Measurements from ENCODE around the gene SLFN12. TPM values are rescaled to one million over a fixed set of nuclear protein-coding genes. Genes with fewer than 3 reads are reported as not detected.
"Not testable (repeated sequence)": the region's sequence is repeated elsewhere in the genome, so short reads cannot be mapped to it uniquely, and the experiment has no call there.

The SLFN12 gene
- polyA plus RNA-seq, 1 experiment: 36.1 TPM

- Histone ChIP-seq H3K27me3 (ENCODE audit: control insufficient read depth, insufficient read depth, low read length) (peaks cover 11% of the 10 kb centered on the region), H3K27ac (ENCODE audit: low read depth, low read length) (no peak overlapping the region), H3K9me3 (ENCODE audit: control insufficient read depth, insufficient read depth, low read length) (no peaks in the 10 kb centered on the region), H3K4me3 (ENCODE audit: low read depth, low read length) (no peak overlapping the region)
- ChIA-PET CTCF (no interaction called here), POLR2A (no interaction called here)
- no peak for DNase-seq (ENCODE audit: low read depth, low spot score)
- TF ChIP-seq CTCF (IDR thresholded peaks at IDR 0.05; ENCODE audit: low read depth, low read length): no peak
Observed at GRCh38 chr17:35467824-35468223, 35.5 kb upstream of the SLFN12 start.

- Histone ChIP-seq H3K27me3 (ENCODE audit: control insufficient read depth, insufficient read depth, low read length) (peaks cover 30% of the 10 kb centered on the region), H3K4me3 (ENCODE audit: low read depth, low read length) (no peak overlapping the region), H3K9me3 (ENCODE audit: control insufficient read depth, insufficient read depth, low read length) (peaks cover 6% of the 10 kb centered on the region; the same call in 1 of the 2 replicates), H3K27ac (ENCODE audit: low read depth, low read length) (no peak overlapping the region)
- DNase-seq (ENCODE audit: low read depth, low spot score): no peak
- no peak for TF ChIP-seq CTCF (IDR thresholded peaks at IDR 0.05; ENCODE audit: low read depth, low read length)
- ChIA-PET CTCF (interaction anchor here (1.2 kb wide), 1 partner anchor 78 kb away, joined by 3 read pairs; no protein-coding TSS in a partner anchor), POLR2A (no interaction called here)
Observed at GRCh38 chr17:35460354-35460851, 28.1 kb upstream of the SLFN12 start.

- H3K27ac ChIP-seq (ENCODE audit: low read depth, low read length); H3K9me3 ChIP-seq (ENCODE audit: control insufficient read depth, insufficient read depth, low read length); POLR2A ChIA-PET; DNase-seq (ENCODE audit: low read depth, low spot score); H3K4me3 ChIP-seq (ENCODE audit: low read depth, low read length); CTCF ChIA-PET: not testable (repeated sequence)
- peaks cover 16% of the 10 kb centered on the region for H3K27me3 ChIP-seq (ENCODE audit: control insufficient read depth, insufficient read depth, low read length)
Observed at GRCh38 chr17:35454035-35454434, 21.7 kb upstream of the SLFN12 start.

- DNase-seq (ENCODE audit: low read depth, low spot score): no peak
- Histone ChIP-seq H3K27ac (ENCODE audit: low read depth, low read length) (no peak overlapping the region), H3K9me3 (ENCODE audit: control insufficient read depth, insufficient read depth, low read length) (peaks cover 5% of the 10 kb centered on the region; the same call in 1 of the 2 replicates), H3K4me3 (ENCODE audit: low read depth, low read length) (no peak overlapping the region), H3K27me3 (ENCODE audit: control insufficient read depth, insufficient read depth, low read length) (peaks cover 19% of the 10 kb centered on the region)
- no peak for TF ChIP-seq CTCF (IDR thresholded peaks at IDR 0.05; ENCODE audit: low read depth, low read length)
- ChIA-PET POLR2A (no interaction called here), CTCF (no interaction called here)
Observed at GRCh38 chr17:35453171-35453570, 20.9 kb upstream of the SLFN12 start.

GRCh38 chr17:35449371-35449931 lies 17.2 kb upstream of the SLFN12 start:
- Histone ChIP-seq H3K27ac (ENCODE audit: low read depth, low read length) (no peak overlapping the region), H3K4me3 (ENCODE audit: low read depth, low read length) (peak overlapping the region; percentile 12), H3K9me3 (ENCODE audit: control insufficient read depth, insufficient read depth, low read length) (peaks cover 5% of the 10 kb centered on the region; the same call in 1 of the 2 replicates), H3K27me3 (ENCODE audit: control insufficient read depth, insufficient read depth, low read length) (peaks cover 18% of the 10 kb centered on the region)
- DNase-seq (ENCODE audit: low read depth, low spot score): no peak
- POLR2A ChIA-PET: interaction anchor here (1.9 kb wide), 1 partner anchor 76 kb away, joined by 9 read pairs; the partner anchor contains the start of gene SLFN11
- CTCF ChIA-PET: no interaction called here
- no peak for TF ChIP-seq CTCF (IDR thresholded peaks at IDR 0.05; ENCODE audit: low read depth, low read length)
